GM23338 (cell line): ENCODE measurements around the gene DELE1. TPM values are rescaled to one million over a fixed set of nuclear protein-coding genes. Genes with fewer than 3 reads are reported as not detected.

Experiments used
- CREB1 ChIP-seq: fragments of 250-450 bp; sonication (Bioruptor Pico); IDR thresholded peaks from 2 replicates; pipeline ENCODE4 v1.5.0; 2020; ENCODE audit warnings: low read depth, mild to moderate bottlenecking, moderate library complexity
- CTCF ChIP-seq, 2 experiments: fragments of 200-600 bp in 1 of 2; sonication (generic) in 1 of 2; conservative IDR thresholded peaks; 2 replicates each; pipeline versions ENCODE4 v1.5.1 to v1.6.1; 2016 to 2017; ENCODE audit warnings: antibody characterized with exemption in 2 of 2, low read depth in 2 of 2, mild to moderate bottlenecking in 2 of 2, moderate library complexity in 1 of 2
- EZH2phosphoT487 ChIP-seq: fragments of 200-600 bp; sonication (generic); IDR thresholded peaks from one replicate; pipeline ENCODE4 v1.8.1; 2018; ENCODE audit warnings: antibody characterized with exemption; ENCODE audit not compliant: unreplicated experiment
- JUNB ChIP-seq: IDR thresholded peaks from one replicate; pipeline ENCODE4 v1.6.1; 2016; ENCODE audit warnings: antibody characterized with exemption; ENCODE audit not compliant: unreplicated experiment
- NANOG ChIP-seq: IDR thresholded peaks from 2 replicates; pipeline ENCODE4 v1.6.1; 2016; ENCODE audit warnings: antibody characterized with exemption, borderline replicate concordance
- POLR2AphosphoS5 ChIP-seq: IDR thresholded peaks from 2 replicates; pipeline ENCODE4 v1.6.1; 2016; ENCODE audit warnings: antibody characterized with exemption, low read depth
- ZNF114 ChIP-seq: fragments of 250-450 bp; sonication (Bioruptor Pico); IDR thresholded peaks from 2 replicates; pipeline ENCODE4 v1.5.0; 2020; ENCODE audit warnings: mild to moderate bottlenecking, moderate library complexity
- ZNF331 ChIP-seq: fragments of 250-450 bp; sonication (Bioruptor Pico); IDR thresholded peaks from 2 replicates; pipeline ENCODE4 v1.5.0; 2020; ENCODE audit warnings: low read depth, mild to moderate bottlenecking, moderate library complexity
- polyA plus RNA-seq: library from polyadenylated mRNA; unstranded; fragments of >200 nt; fragmentation: Nextera tagmentation; extraction: Ambion mirVana; gene quantifications from 2 replicates; pipeline ENCODE4 v1.2.1, GENCODE V29; 2016
- total RNA-seq: library from RNA; depleted of rRNA; stranded (reverse); fragments of >200 nt; shearing (Covaris generic); gene quantifications from 2 replicates; pipeline ENCODE4 v1.2.3, GENCODE V29; 2014; rRNA removed
- TF ChIP-seq, protein P1 (sequence below): IDR thresholded peaks from one replicate; pipeline ENCODE4 v1.6.1; 2018; ENCODE audit warnings: antibody characterized with exemption; ENCODE audit not compliant: unreplicated experiment

Gene DELE1
- total and polyA plus RNA-seq, 2 experiments from 2014 or later = 26.9 to 62.2 TPM

GRCh38 chr5:141989720-141990119, 66.0 kb downstream of the DELE1 start (continued):
- TF ChIP-seq CTCF (conservative IDR thresholded peaks at IDR 0.05; ENCODE audit: low read depth in 2 of 2) (no peak), ZNF331 (CRISPR knock-in tag) (no peak), JUNB (no peak), EZH2phosphoT487 (no peak), CREB1 (CRISPR knock-in tag) (no peak), ZNF114 (CRISPR knock-in tag) (no peak), NANOG (no peak), POLR2AphosphoS5 (no peak)
- TF ChIP-seq, protein P1, sequence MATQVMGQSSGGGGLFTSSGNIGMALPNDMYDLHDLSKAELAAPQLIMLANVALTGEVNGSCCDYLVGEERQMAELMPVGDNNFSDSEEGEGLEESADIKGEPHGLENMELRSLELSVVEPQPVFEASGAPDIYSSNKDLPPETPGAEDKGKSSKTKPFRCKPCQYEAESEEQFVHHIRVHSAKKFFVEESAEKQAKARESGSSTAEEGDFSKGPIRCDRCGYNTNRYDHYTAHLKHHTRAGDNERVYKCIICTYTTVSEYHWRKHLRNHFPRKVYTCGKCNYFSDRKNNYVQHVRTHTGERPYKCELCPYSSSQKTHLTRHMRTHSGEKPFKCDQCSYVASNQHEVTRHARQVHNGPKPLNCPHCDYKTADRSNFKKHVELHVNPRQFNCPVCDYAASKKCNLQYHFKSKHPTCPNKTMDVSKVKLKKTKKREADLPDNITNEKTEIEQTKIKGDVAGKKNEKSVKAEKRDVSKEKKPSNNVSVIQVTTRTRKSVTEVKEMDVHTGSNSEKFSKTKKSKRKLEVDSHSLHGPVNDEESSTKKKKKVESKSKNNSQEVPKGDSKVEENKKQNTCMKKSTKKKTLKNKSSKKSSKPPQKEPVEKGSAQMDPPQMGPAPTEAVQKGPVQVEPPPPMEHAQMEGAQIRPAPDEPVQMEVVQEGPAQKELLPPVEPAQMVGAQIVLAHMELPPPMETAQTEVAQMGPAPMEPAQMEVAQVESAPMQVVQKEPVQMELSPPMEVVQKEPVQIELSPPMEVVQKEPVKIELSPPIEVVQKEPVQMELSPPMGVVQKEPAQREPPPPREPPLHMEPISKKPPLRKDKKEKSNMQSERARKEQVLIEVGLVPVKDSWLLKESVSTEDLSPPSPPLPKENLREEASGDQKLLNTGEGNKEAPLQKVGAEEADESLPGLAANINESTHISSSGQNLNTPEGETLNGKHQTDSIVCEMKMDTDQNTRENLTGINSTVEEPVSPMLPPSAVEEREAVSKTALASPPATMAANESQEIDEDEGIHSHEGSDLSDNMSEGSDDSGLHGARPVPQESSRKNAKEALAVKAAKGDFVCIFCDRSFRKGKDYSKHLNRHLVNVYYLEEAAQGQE = no peak

Other genes with a start within 250 kb of the DELE1 start
- 32.8 and 33.2 TPM in 2 replicates for gene ARAP3, start 241.6 kb upstream of the DELE1 start, total RNA-seq
- gene ARAP3, start 241.6 kb upstream of the DELE1 start, polyA plus RNA-seq = 18.4 and 21.5 TPM in 2 replicates
- gene PCDH1, start 45.5 kb upstream of the DELE1 start, total RNA-seq = 155 and 183 TPM in 2 replicates
- gene PCDH1, start 45.5 kb upstream of the DELE1 start, polyA plus RNA-seq = 26.2 and 27.8 TPM in 2 replicates
- gene PCDH12, start 34.3 kb downstream of the DELE1 start, total RNA-seq = 0.12 and 0.14 TPM in 2 replicates
- 0.29 and 0.33 TPM in 2 replicates for gene PCDH12, start 34.3 kb downstream of the DELE1 start, polyA plus RNA-seq
- gene RNF14, start 45.2 kb downstream of the DELE1 start, total RNA-seq = 18.1 and 19.0 TPM in 2 replicates
- gene RNF14, start 45.2 kb downstream of the DELE1 start, polyA plus RNA-seq = 4.5 and 8.9 TPM in 2 replicates
- 117 and 149 TPM in 2 replicates for gene GNPDA1, start 89.2 kb downstream of the DELE1 start, total RNA-seq
- 47.0 and 47.6 TPM in 2 replicates for gene GNPDA1, start 89.2 kb downstream of the DELE1 start, polyA plus RNA-seq
- gene NDFIP1, start 184.9 kb downstream of the DELE1 start, total RNA-seq = 38.1 and 45.0 TPM in 2 replicates
- gene NDFIP1, start 184.9 kb downstream of the DELE1 start, polyA plus RNA-seq = 21.9 and 24.3 TPM in 2 replicates